GM21576 (cell line): Measurements from ENCODE around the gene MMP17.
A peak's percentile ranks its signal among the peaks of the same experiment; 100 is the strongest.

Source experiments
- ATAC-seq: cut with Tn5 transposase; IDR thresholded peaks from one replicate; pipeline ENCODE4 v1.9.1; 2021; ENCODE audit warnings: mild to moderate bottlenecking, moderate library complexity; ENCODE audit not compliant: unreplicated experiment

Gene MMP17

GRCh38 chr12:131829791-131830334 lies 1.7 kb downstream of the MMP17 start:
- ATAC-seq: no peak

- peak; percentile 38 for ATAC-seq
These were observed 2.2 kb downstream of the MMP17 start for GRCh38 chr12:131830335-131830913.

GRCh38 chr12:131830914-131831571 lies 2.9 kb downstream of the MMP17 start:
- no peak for ATAC-seq

- ATAC-seq: no peak
These were observed 3.4 kb downstream of the MMP17 start for GRCh38 chr12:131831635-131832041.

GRCh38 chr12:131832321-131833231 lies 4.4 kb downstream of the MMP17 start:
- no peak for ATAC-seq

GRCh38 chr12:131833288-131833895 lies 5.2 kb downstream of the MMP17 start:
- ATAC-seq: no peak

- ATAC-seq: no peak
These were observed 5.9 kb downstream of the MMP17 start for GRCh38 chr12:131833896-131834641.

GRCh38 chr12:131834798-131835615 lies 6.8 kb downstream of the MMP17 start:
- no peak for ATAC-seq

GRCh38 chr12:131835616-131836171 lies 7.5 kb downstream of the MMP17 start:
- no peak for ATAC-seq

- no peak for ATAC-seq
These were observed 8.0 kb downstream of the MMP17 start for GRCh38 chr12:131836193-131836592.

- no peak for ATAC-seq
These were observed 8.7 kb downstream of the MMP17 start for GRCh38 chr12:131836714-131837397.

- ATAC-seq: no peak
These were observed 12.6 kb downstream of the MMP17 start for GRCh38 chr12:131840643-131841416.

GRCh38 chr12:131841547-131841946 lies 13.4 kb downstream of the MMP17 start:
- ATAC-seq: no peak

GRCh38 chr12:131842169-131842568 lies 14.0 kb downstream of the MMP17 start:
- ATAC-seq: no peak

GRCh38 chr12:131843527-131843926 lies 15.3 kb downstream of the MMP17 start:
- ATAC-seq: no peak

- no peak for ATAC-seq
These were observed 15.9 kb downstream of the MMP17 start for GRCh38 chr12:131844140-131844539.

- no peak for ATAC-seq
These were observed 16.5 kb downstream of the MMP17 start for GRCh38 chr12:131844656-131845055.

GRCh38 chr12:131845121-131845520 lies 16.9 kb downstream of the MMP17 start:
- no peak for ATAC-seq
